ENCODE data around the gene GLRX2. TPM values are rescaled to one million over a fixed set of nuclear protein-coding genes. Genes with fewer than 3 reads are reported as not detected.

GLRX2 gene
- total and polyA plus RNA-seq, 2 of the 8 experiments (the other 6 are each of a cell fraction or from before 2014, with no cell fraction given), result 4.8 to 13.5 TPM

- peak overlapping the region; percentile 87 to 91 for H3K4me2 ChIP-seq (ENCODE audit: insufficient read depth in 1 of 2, low read depth in 2 of 2, low read length in 2 of 2)
- no peaks in the 10 kb centered on the region for H3K36me3 ChIP-seq (ENCODE audit: control insufficient read depth in 2 of 4, insufficient read depth in 4 of 4, low read length in 3 of 4)
- TF ChIP-seq SAP30 (IDR thresholded peaks at IDR 0.05; ENCODE audit: insufficient read depth, insufficient replicate concordance, low read length) (peak; percentile 73), ZNF274 (IDR thresholded peaks at IDR 0.05; ENCODE audit: borderline replicate concordance, extremely low read depth, low read length) (no peak), SP4 (IDR thresholded peaks at IDR 0.05; ENCODE audit: low read length) (0 out of 2 replicates have a peak, but pooled peaks have one; percentile 3), JUN (IDR thresholded peaks at IDR 0.05; ENCODE audit: low read depth, low read length) (no peak), SUZ12 (IDR thresholded peaks at IDR 0.05; ENCODE audit: low read length) (no peak)
- peak overlapping the region; percentile 93; the same call in 1 of the 2 replicates for H2BK12ac ChIP-seq (ENCODE audit: low read depth, low read length)
- no peaks in the 10 kb centered on the region for H3K9me3 ChIP-seq (ENCODE audit: insufficient read depth in 2 of 2, low read depth in 1 of 2, low read length in 1 of 2)
- H2AK5ac ChIP-seq (ENCODE audit: low read depth, low read length), result no peak overlapping the region
- H4K20me1 ChIP-seq (replicated peaks in 1 of 2; ENCODE audit: control insufficient read depth in 1 of 2, insufficient read depth in 2 of 2, low read length in 2 of 2), result peaks cover 7 to 10% of the 10 kb centered on the region in 2 experiments
- H3K79me2 ChIP-seq (ENCODE audit: control insufficient read depth in 1 of 2, insufficient read depth in 2 of 2, low read length in 2 of 2), result peaks cover 20 to 88% of the 10 kb centered on the region in 2 experiments
- H2BK5ac ChIP-seq (ENCODE audit: low read depth, low read length), result peak overlapping the region; percentile 95; the same call in 1 of the 2 replicates
- DNase-seq (ENCODE audit: low read depth in 1 of 2, low spot score in 2 of 2) (no peak), FAIRE-seq (no peak)
- H4K5ac ChIP-seq (ENCODE audit: insufficient read length, low read depth, low read length), result peak overlapping the region; percentile 18
- ChIA-PET POLR2A (ENCODE audit: partially characterized antibody) (no interaction called here), CTCF (ENCODE audit: partially characterized antibody) (no interaction called here)
- H3K56ac ChIP-seq (replicated peaks; ENCODE audit: insufficient read length, low read depth, low read length), result peak overlapping the region; percentile 87
- H3K18ac ChIP-seq (ENCODE audit: extremely low read depth, low read length), result no peak overlapping the region; the same call in 1 of the 2 replicates
- peak overlapping the region; percentile 92 for H3K27ac ChIP-seq (ENCODE audit: low read depth, low read length)
- H4K8ac ChIP-seq (ENCODE audit: extremely low read depth, insufficient read depth, low read length), result peak overlapping the region; percentile 98; the same call in 1 of the 2 replicates
- no peak overlapping the region for H3K4ac ChIP-seq (replicated peaks; ENCODE audit: insufficient read length, low read depth, low read length)
- H4K91ac ChIP-seq (replicated peaks; ENCODE audit: insufficient read length, low read length), result peak overlapping the region; percentile 82
- peaks cover 9% of the 10 kb centered on the region for H3K23me2 ChIP-seq (ENCODE audit: low read depth, low read length)
- peak overlapping the region; percentile 94 to 96 (median 94) for H3K4me3 ChIP-seq (ENCODE audit: extremely low read depth in 1 of 4, insufficient read depth in 2 of 4, low read depth in 3 of 4, low read length in 4 of 4)
- H2BK15ac ChIP-seq (ENCODE audit: low read length), result no peak overlapping the region
- no peak overlapping the region for H2BK20ac ChIP-seq (ENCODE audit: low read length)
- H3K23ac ChIP-seq (ENCODE audit: insufficient read length), result no peak overlapping the region
- H3K14ac ChIP-seq (ENCODE audit: insufficient read length), result no peak overlapping the region
- H2AFZ ChIP-seq (ENCODE audit: low read length), result peak overlapping the region; percentile 43; the same call in 1 of the 2 replicates
- no peak overlapping the region for H2BK120ac ChIP-seq (replicated peaks; ENCODE audit: low read depth, low read length)
- H3K79me1 ChIP-seq (ENCODE audit: low read depth, low read length), result peaks cover 9% of the 10 kb centered on the region; the same call in 1 of the 2 replicates
- no peaks in the 10 kb centered on the region for H3K27me3 ChIP-seq (replicated peaks in 1 of 4; ENCODE audit: control insufficient read depth in 3 of 4, extremely low read depth in 1 of 4, insufficient read depth in 3 of 4, low read length in 3 of 4)
- WGBS, 2 experiments (ENCODE audit: extremely low coverage in 1 of 2, insufficient coverage in 1 of 2, insufficient read length in 1 of 2, insufficient replicate concordance in 2 of 2, low coverage in 1 of 2, low lambda C conversion rate in 2 of 2, missing lambda C conversion rate in 1 of 2), result 4% methylated on average over 9 of the region's 9 CpGs; no CpG with 5 or more reads in 1 of the 2 experiments
- peaks cover 0 to 5% (median 3%) of the 10 kb centered on the region in 4 experiments; a peak in 3 of 7 replicates for H3K4me1 ChIP-seq (replicated peaks in 1 of 4; ENCODE audit: control insufficient read depth in 3 of 4, insufficient read depth in 4 of 4, low read length in 3 of 4)
- peak overlapping the region; percentile 95 to 98 (median 96) for H3K9ac ChIP-seq (replicated peaks in 1 of 4; ENCODE audit: extremely low read depth in 1 of 4, low read depth in 3 of 4, low read length in 3 of 4)
Observed at GRCh38 chr1:193060115-193060403, 45.2 kb downstream of the GLRX2 start.
